ENCODE measurements around the gene GPC3.
A peak's percentile ranks its signal among the peaks of the same experiment; 100 is the strongest.
"Not testable (repeated sequence)": the region's sequence is repeated elsewhere in the genome, so short reads cannot be mapped to it uniquely, and the experiment has no call there.

The GPC3 gene

GRCh38 chrX:133985164-133985966, at the start of gene GPC3:
TSS of gene GPC3 (minus strand) at chrX:133985594.
- peak; percentile 36 for DNase-seq (ENCODE audit: low spot score)

- no peak for DNase-seq (ENCODE audit: low spot score)
Observed at GRCh38 chrX:134032441-134032840, 47.0 kb upstream of the GPC3 start.

GRCh38 chrX:134026565-134027311, 41.3 kb upstream of the GPC3 start:
- DNase-seq (ENCODE audit: low spot score): peak; percentile 74

DNA sequence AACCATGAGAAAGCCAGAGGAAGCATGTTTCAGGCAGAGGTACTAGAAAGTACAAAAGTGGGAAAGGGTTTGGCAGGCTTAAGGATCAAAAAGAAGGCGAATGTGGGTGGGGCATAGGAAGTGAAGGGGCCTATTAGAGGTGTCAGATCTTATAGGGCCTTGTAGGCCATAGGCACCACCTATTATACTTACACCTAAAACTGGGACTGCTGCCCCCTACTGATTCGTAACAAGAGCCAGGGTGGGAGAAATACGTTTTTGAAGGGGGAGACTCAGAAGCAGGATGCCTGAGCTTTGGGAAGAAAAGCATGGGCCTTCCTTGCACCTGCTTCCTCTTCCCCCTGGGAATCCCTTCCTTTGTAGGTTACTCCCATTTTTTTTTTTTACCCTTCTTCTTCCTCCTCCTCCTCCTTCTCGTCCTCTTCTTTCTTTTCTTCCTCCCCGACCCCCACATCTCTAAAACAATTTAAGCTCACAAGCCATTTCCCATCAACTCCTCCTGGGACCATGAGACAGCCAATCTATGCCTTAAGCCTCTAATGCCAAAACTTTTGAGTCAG, 40.7 kb upstream of the GPC3 start:
- DNase-seq (ENCODE audit: low spot score): peak; percentile 40

- DNase-seq (ENCODE audit: low spot score): no peak
Observed at GRCh38 chrX:134024686-134025377, 39.4 kb upstream of the GPC3 start.

DNA sequence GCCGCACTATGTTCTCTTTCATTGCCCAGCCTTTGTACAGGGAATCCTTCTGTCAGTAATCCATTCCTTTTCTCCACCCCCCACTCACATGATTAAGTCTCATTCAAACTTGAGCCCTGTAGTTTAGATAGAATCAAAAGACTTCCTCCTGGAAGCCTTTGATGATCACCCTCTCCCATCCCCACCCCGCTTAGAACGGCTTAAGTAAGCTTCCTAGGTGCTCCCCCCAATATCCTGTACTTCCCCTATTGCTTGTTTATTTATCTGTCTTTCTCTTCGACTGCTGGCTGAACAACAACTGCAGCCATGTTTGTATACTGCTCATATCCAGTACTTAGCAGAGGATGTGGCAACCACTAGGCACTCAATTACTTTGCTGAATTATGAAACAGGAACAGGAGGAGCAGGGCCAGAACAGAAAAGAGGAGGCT, 38.5 kb upstream of the GPC3 start:
- no peak for DNase-seq (ENCODE audit: low spot score)

DNA sequence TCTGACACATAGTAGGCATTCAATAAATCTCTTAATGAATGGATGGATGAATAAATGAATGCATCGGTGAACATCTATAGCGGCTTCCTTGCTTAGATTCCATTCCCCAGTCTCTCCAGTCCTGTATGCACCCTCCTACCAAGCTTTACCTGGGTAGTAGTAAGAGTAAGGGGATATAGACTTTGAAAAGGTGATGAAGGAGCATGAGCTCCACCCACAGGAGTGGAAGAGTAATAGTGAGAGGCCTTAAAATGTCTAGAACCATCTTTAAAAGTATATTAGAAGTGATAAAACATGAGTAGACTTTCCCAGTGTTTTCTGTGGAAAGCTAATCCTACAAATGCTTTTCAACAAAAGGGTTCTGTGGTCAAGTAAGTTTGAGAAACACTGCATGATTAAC, 35.5 kb upstream of the GPC3 start:
- peak; percentile 47 for DNase-seq (ENCODE audit: low spot score)

DNA sequence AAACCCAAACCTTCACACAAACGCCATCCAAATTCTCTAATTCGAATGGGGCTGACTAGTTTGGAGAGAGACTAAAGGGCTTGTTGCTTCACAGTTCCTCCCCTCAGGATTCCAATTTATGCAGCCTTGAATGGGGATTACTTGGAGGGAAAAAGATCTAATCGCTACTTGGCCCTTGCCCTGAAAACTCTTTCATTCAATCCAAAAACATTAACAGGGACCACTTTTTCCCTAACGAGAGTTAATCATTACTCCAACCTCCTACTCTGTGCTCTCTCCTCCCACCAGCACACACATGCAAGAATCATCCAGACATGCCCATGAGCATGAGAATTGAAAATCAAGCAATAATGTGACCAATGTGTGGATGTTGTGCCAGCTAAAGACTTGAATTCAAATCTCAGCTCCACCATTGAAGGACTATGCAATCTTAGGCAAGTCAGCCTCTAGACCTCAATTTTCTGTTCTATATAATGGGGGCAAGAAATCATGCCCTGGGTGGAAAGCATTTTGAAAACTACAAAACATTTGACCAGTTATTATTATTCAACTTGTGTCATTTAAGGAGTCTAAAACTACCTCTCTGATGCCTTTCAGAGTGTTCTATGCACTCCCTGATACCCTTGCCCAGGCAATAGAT, 34.3 kb upstream of the GPC3 start:
- DNase-seq (ENCODE audit: low spot score): no peak

GRCh38 chrX:134016309-134016708, 30.9 kb upstream of the GPC3 start:
- DNase-seq (ENCODE audit: low spot score): not testable (repeated sequence)

DNA sequence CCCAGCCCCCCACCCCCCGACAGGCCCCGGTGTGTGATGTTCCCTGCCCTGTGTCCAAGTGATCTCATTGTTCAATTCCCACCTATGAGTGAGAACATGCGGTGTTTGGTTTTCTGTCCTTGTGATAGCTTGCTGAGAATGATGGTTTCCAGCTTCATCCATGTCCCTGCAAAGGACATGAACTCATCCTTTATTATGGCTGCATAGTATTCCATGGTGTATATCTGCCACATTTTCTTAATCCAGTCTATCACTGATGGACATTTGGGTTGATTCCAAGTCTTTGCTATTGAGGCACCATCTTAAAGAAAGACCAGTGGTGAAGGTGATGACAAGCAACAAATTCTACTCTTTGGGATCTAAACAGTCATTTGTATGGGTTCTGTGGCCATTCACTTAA, 30.1 kb upstream of the GPC3 start:
- DNase-seq (ENCODE audit: low spot score): not testable (repeated sequence)

DNA sequence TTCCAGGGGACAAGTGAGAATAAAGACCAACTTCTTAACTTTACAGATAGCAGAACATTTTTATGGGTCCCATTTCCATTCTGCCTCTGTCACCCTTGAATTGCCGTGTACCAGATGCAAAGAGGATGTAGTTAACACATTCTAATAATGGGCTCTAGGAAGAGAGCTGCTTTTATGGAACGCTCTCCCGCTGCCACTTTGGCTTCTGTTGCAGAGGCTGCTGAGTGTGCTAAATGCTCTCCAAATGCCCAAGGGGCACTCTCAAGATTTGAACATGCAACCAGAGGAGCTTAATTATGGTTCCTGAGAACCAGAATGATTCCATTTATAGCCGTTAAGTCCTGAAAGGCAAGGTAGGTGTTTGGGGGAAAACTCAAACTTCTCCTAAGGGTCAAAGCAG, 28.1 kb upstream of the GPC3 start:
- no peak for DNase-seq (ENCODE audit: low spot score)

DNA sequence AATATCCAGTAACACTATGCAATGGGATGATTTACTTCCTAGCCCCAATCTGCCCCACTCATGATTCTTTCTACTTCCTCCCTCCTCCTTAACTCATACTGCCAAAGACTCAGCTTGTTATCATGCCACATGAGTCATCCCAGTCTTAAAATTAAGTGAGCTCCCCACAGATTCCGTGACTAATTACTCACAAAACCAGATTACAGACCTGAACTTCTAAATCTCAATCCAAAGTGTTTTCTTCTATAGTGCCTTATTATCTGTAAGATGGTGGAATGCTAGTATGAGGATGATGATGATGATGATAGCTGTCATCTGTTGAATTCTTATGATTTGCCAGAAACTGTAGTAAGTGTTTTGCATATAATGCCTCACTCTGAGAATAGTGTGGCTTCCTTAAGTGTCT, 27.7 kb upstream of the GPC3 start:
- no peak for DNase-seq (ENCODE audit: low spot score)

- no peak for DNase-seq (ENCODE audit: low spot score)
Observed at GRCh38 chrX:134010690-134011089, 25.3 kb upstream of the GPC3 start.

DNA sequence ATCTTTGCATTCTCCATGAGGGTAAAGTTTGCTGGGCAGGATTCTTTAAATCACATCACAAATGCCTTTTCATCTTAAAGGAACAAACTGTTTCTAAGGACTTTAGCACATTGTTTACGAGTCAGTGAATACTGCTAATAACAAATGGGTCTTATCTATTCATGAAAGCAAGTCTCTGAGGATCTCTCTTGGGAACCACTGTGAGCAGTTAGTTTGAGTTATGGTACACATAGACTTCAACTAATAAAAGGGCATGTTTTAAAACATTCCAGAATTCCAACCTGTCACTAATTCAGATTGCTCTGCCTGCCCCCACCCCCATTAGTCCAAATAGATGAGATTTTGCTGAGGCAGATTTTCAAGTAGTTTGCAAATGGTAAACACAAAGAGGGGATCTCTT, 22.3 kb upstream of the GPC3 start:
- no peak for DNase-seq (ENCODE audit: low spot score)

DNA sequence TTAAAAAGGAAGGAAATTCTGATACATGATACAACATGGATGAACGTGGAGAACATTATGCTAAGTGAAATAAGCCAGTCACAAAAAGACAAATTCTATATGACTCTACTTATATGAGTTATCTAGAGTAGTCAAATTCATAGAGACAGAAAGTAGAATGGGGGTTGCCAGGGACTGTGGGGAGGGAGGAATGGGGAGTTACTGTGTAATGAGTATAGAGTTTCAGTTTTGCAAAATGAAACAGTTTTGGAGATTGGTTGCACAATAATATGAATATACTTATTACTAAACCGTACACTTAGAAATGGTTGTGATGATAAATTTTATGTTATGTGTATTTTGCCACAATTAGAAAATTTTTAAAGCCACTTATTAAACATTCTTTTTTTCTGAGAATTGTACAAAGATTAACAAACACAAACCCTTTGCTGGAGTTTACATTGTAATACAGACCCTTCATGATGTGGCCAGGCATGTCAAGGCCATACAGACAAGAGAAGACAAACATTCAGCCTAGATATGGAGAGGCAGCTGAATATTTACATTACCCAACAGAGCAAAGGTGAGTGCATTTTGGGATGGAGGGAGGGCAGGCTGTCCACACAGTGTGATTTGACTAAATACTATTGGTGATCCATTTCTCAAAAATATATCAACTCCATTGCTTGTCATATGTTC, 21.2 kb upstream of the GPC3 start:
- DNase-seq (ENCODE audit: low spot score): no peak

DNA sequence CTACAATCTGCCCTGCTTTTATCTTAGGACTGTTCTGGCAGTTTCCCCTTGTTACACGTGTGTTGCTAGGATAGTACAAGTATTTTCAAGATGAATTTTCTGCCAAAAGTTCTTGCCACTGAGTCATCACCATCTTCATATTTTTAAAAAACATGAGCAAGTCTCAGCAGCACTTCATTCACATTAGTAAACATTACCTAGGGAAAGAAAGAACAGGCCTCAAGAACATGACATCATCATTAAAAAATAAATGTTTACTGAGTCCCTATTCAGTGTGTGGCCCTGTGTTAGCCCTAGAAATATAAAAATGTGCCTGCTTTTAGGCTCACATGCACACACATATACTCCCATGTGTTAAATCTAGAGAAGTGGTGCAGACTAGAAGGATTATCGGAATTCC, 18.7 kb upstream of the GPC3 start:
- no peak for DNase-seq (ENCODE audit: low spot score)

DNA sequence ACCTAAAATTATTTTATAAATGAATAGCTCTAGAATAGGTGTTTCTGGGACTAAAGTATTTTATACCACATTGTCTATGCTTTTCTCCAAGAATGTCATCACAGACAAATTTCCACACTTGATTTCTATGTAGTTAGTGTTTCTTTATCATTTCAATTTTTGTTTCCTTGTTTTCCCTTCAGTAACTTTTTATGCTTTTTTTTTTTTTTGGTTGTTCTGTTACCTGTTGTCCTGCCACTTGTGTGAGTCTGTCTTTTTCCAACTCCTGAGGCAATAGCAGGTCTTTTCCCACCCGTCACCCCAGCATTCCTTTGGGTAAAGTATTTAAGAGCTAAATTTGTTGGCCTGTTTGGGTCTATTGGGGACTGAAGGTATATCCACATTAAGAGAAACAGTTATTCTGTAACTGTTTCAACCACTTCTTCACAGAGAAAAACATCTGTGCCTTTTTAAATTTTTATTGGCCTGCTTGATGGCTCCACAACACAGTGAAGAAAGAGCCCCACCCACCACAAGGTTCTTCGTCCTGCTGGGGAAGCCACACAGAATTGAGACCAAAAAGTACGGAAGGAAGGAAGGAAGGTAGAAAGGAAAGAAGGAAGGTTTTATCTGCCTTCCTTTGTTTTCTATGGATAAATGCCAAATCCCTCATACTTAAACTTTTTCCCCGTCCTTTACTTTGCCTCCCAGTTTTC, 17.7 kb upstream of the GPC3 start:
- DNase-seq (ENCODE audit: low spot score): no peak

- no peak for DNase-seq (ENCODE audit: low spot score)
Observed at GRCh38 chrX:134000260-134001245, 15.2 kb upstream of the GPC3 start.

- no peak for DNase-seq (ENCODE audit: low spot score)
Observed at GRCh38 chrX:133999031-133999705, 13.8 kb upstream of the GPC3 start.
